NCI-H510A (cell line): ENCODE results near the gene RBM19.

Experiments used
- DNase-seq: peaks from one replicate; lab custom pipeline; 2025; lab: John Stamatoyannopoulos, UW

RBM19 gene

DNA sequence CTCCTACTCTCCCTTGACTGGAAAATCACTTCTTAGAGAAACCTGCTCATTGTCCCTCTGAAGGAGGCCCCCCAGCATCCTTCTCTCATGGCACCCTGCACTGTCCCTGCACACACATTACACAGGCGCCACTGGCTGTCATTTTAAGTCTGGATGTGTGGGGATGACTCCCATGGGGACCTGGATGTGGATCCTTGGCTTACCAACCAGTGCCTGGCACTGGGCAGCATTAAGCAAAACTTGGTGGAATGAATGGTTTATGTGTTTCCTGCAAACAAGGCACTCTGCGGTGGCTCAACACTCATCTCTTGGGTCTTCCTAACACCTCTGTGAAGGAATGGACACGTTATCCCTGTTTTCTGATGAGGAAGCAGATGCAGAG, 162.4 kb downstream of the RBM19 start:
- no peak for DNase-seq

DNA sequence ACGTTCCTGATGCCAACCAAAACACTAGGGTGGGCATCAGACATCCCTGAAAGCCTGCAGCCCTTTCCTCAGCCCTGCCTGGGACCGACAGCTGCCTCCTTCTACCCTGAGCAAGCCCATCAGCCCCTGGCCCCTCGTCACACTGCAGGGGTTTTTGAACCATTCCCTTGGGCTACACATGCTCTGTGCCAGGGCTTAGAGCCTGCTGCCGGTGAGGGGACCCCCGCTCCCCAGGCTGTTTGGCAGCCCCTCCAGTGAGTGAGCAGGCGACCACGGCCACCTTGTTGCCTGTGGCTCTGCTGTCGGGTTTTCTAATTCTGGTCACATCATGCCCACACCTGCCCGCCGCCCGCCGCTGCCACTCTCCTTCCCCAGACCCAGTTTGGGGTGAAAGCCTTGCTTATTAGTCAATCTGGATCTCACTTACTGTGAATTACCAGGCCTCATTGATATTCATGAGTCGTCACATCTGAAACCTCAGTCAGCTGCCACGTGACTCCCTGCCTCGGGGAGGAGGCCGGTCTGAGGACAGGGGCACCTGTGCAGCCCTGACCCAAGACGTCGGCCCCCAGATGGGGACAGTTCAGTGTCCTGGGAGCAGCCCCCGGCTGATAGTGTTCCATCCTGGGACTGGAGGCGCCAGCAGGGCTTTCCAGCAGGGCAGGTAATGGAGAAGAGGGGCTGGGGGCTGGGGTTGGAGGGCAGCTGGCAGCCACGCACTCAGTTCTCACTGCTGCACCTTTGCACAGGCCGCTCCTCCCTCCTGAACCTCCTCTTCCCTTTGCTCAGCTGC, 163.0 kb downstream of the RBM19 start:
- no peak for DNase-seq

DNA sequence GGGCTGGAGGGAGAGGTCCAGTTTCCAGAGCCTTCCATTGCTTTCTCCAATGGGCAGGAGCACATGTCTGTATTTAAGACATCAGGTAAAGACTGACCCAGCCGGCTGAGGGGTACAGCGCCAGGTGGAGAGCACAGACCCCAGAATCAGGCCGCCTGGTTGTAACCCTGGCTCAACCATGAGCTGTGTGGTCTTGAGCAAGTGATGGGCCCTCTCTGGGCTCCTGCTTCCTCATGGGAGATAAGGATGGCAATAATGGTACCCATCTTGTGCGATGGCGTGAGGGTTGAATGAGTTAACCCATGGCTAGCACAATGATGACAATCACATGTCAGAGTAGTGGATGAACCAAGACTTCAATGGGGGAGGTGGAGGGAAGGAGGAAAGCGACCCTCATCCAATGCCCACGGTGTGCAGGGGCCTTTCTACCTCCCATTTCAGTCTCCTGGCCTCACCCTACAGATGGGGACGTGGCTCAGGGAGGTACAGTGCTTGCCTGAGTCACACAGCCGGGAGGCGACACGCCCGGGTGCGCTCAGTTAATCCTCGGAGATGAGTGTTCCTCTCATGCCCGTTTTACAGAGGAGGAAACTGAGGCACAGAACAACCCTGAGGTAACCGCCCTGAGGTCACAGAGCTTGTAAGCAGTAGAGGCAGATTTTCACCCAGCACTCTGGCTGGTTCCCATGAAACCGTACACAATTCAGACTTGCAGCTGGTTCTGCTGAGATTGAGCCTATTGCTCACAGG, 163.9 kb downstream of the RBM19 start:
- no peak for DNase-seq

DNA sequence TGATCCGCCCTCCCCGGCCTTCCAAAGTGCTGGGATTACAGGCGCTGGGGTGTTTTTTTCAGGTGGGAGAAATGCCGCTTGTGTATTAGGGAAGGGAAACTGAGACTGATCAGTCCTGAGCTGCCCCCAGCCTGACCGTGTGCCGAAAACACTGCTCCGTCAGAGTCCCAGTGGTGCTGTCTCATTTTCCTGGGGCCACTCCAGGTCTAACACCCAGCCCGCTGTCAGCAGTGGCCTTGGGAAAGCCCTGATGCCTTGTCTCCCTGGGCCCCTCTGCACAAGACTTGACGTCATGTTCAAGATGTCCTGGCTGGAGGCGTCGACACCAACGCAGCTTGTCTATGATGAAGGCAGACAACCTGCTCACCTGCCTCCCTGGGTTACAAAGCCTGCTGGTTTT, 165.9 kb downstream of the RBM19 start:
- DNase-seq, result no peak

DNA sequence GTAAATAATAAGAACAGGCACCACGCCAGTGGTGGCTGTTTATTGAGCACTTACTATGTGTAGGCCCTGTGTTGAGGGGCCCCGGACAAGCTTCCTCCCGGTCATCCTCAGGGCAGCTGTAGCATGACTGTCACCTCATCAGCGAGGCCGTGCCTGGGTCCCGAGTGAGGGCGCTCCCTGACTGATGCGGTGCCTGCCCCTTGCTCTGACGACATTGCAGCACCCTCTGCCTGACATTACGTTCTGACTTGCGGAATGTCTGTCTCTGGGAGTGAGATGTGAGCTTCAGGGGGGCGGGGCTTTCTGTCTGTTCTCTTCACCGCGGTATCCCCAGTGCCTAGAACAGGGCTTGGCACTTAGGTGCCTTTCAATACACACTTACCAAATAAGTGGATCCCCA, 167.6 kb downstream of the RBM19 start:
- no peak for DNase-seq

DNA sequence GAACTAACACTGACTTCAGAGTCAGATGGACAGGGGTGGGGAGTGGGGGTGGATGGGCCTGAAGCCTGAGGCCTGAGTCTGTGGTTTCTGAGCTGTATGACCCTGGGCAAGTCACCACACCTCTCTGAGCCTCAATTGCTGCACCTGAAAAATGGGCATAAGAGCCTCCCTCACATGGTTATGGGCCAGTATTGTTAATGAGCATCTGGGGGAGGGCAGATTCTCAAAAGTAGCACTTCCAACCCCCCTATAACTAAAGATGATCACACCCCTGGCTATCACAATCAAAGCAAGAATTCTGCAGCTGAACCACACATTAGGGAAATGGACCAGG, 168.6 kb downstream of the RBM19 start:
- no peak for DNase-seq

DNA sequence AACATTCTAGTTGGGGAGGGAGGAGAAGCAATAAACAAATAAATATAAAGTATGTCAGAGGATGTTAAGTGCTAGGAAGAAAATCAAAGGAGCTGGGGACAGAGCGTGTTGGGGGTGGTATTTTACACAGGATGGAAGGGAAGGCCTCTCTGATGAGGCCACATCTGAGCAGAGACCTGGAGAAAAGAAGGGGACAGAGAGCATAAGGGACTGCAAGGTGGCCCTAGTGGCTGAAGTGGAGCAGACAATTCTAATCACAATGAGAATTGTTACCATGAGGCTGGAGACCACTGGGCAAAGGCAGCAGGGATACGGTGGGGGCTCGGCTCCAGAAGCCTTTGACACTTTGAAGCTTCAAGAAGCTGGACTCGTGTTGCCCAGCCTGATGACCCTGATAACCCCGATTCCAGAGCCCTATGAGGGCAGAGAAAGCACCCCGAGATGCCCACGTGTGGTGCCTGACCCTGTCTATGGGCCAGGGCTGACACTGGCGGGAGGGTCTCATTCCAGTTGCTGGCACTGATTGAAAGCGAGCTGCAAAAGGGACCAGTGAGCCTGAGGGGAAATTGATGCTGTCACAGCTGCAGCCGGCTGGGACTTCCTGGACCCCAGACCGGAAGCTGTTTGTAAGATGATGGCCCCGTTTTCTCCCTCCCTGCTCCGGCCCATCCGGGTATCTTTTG, 169.1 kb downstream of the RBM19 start:
- no peak for DNase-seq

DNA sequence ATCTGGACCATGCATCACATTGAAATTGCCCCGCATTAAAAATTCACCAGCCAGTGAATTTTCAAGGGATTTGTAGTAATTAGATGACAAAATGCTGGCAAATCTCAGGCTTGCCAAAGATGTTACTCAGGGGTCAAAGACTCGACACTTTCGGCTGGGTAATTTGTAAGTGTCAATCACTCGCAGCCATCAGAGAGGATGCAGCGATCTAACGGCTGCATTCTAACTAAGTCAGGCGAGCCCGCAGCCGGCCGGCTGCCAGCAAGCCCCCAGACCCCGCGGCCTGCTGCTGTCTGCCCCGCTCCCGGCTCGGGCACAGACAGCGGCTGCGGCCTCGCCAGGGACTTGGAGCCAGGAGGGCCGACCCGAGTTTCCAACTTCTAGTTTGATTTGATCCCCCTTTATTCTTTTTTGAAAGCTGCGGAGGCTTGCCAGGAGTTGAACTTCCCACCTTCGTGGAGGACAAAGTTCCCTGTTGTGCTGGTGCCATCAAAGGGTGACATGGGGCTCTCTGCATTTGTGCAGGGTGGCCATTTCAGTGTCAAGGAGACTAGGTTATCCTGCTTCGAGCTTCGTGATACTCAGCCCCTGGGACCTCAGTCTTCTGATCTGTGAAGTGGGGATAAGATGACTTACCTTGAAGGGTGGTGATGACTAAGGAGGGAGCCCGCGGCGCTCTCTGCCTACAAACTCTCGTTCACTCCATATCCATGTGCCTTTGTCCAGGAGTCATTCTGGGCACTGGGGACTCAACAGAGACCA, 169.9 kb downstream of the RBM19 start:
- DNase-seq, result no peak

DNA sequence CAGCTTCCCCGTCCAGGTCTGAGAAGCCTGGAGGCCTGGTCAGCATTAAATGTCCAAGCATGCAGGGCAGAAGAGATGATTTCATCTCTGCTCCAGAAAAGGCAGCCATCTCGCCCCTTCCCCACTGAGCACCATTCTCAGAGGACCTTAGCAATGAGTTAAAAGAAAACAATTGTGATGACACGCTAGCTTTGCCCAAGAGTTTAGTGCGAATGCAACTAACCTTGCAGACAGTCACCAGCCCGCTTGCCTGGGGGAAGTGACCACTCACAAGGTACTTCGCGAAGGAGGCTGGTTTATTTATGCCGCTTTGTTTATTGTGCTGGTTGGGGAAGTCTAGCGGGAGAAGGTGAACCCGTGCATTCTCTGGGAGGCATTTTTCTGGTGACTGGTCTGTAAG, 170.7 kb downstream of the RBM19 start:
- DNase-seq, result no peak

DNA sequence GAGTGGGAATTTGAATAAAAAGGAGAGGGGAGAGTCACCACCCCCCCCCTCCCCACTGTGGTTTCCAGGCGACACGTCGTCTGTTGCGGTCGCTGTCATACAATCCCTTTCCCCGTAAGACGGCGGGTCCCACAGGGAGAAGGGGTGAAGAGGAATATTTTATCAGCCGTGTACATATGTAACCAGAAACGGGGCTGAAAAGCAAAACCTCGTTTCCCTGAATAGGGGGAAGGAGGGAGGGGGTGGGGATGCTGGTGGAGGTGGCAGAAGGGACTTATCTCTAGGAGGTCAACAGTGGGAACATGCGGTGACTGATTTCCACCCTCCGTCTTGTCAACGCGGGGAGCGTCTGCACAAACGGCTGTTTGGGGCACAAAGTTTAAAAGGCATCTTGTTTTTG, 171.4 kb downstream of the RBM19 start:
- DNase-seq, result no peak

DNA sequence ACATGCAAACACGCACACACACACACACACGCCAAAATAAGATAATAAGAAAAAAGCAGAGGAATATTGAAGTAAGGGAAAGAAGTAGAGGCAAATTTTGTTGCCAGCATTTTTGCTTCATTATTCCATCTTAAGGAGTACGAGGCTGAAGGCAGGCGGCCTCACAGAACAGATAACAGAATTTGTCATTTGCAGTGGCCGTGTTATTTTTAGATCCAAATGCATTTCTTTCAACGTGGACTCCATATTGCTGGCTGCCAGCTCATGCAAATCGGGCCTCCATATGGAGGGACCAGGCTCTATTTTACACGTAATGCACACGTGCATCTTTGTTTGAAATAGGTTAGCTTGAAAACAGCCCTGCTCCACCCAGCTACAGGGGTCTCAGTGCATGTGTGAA, 172.9 kb downstream of the RBM19 start:
- no peak for DNase-seq

DNA sequence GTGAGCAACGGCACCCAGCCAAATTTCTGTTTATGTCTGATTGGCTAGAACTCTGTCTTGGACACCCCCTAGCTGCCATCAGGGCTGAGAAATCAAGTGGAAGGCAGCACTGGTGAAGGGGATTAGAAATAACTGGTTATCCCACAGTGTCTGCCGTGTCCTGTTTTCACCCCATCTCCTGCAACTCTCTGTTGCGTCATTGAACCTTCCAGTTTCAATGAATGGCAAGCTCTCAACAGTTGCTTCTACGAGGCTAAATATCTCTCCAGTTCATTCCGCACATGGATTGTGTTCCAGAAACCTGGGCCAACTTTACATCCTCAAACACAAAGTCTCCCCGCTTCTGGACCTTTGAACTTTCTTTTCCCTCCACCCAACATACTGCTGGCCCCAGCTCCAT, 173.7 kb downstream of the RBM19 start:
- DNase-seq, result no peak

DNA sequence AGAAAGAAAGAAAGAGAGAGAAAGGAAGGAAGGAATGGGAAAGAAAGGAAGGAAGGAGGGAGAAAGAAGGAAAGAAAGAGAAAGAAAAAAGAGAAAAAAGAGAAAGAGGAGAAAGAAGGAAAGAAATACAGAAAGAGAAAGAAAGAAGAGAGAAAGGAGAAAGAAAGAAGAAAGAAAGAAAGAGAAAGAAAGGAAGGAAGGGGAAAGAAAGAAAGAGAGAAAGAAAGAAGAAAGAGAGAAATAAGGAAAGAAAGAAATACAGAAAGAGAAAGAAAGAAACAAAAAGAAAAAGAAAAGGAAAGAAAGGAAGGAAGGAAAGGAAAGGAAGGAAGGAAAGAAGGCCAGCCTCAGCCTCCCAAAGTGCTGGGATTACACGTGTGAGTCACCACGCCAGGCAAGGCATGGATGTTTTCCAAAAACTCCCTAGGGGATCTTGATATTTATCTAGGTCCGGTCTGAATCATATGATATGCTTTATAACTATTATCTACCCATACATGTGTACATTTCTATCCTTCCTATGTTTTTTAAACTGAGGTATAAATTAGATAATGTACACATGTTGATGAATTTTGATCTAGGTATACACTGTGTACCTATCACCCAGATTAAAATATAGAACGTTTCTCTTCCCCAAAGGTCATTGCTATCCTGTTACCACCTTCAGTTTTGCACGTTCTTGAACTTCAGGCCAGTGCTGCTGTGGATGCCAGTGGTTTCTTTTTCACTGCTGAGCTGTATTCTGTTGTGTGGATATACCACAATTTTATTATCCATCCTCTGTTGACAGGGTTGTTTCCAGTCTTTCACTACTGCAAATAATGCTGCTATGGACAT, 177.9 kb downstream of the RBM19 start:
- no peak for DNase-seq

DNA sequence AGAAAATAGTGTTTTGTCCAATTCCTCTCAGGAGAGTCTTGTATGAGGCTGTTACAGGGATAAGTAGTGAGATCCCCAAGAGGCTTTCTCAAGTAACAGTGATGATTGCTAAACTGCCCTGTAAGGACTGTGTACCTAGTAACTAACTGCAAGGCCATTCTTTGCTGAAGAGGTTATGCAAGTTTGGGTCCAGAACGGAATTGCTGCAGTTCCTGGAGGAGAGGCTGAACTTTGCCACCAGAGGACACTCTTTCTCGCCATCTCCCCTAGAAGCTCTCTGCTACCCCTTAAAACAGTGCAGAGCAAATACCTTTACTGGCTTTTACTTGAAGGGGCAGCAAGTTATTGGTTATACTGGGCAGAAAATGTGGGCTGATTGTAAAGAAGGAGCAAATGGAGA, 180.0 kb downstream of the RBM19 start:
- DNase-seq, result no peak

DNA sequence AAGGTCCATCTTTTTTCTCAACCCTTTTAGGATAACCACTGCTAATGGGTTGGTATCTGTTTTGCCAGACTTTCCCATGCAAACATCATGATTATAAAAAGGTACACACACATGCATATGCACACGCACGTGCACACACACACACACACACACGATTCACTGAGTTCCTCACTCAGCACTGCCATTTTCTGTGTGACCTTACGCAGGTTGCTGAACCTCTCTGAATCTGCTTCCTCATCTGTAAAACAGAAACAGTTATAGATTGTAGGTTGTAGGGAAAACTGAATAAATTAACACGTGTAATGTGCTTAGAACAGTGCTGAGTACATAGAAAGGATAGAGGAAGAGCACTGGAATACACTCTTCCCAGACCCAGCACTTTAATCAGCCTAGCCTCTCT, 182.3 kb downstream of the RBM19 start:
- DNase-seq, result no peak

DNA sequence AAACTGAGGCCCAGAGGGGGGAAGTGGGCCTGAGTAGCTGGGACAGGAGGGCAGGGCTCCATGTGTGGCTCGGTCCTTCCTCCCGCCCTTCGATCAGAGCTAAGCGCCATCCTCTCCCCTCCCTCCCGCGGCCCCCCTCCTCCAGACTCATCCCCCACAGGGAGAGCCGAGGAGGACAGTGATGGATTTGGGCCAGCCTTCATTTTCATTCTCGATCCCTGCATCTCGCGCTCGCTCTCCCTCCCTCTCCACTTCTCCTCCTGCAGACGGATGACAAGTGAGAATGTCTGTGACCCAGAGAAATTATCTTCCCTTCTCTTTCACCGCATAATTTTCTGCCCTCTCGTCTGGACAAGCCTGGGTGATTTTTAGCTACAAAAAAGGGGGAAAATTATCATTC, 183.3 kb downstream of the RBM19 start:
- DNase-seq, result no peak

DNA sequence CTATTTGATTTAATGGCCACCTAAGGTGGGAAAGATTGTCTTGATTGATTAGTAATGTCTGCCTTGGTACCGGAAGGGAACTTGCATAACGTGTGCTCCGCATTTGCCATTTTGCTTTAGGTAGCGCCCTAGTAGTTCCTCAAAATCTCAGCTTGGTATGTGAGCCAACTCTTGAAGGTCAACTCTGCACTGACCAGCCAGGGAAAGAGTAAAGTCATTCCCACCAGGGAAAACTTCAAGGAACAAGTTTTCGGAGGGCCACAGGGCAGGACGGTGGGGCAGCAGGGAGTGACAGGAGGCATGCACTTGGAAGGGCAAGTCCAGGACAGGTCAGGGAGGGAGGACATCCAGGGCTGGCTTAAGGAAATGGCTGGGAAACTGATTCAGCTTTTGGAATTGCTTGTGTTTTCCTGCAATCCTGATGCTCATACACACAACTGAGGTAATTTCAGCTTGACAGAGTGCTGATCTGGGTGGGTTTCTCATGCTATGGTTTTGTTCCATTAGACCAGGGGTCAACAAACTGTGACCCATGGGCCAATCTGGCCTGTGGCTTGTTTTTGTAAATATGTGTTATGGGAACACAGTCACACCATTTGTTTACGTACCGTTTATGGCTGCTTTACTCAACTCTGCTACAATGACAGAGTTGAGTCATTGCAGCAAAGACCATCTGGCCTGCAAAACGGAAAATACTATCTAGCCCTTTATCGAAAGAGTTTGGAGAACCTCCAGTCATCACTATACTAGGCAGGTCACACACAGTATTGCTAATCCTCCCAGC, 184.5 kb downstream of the RBM19 start:
- DNase-seq, result no peak

DNA sequence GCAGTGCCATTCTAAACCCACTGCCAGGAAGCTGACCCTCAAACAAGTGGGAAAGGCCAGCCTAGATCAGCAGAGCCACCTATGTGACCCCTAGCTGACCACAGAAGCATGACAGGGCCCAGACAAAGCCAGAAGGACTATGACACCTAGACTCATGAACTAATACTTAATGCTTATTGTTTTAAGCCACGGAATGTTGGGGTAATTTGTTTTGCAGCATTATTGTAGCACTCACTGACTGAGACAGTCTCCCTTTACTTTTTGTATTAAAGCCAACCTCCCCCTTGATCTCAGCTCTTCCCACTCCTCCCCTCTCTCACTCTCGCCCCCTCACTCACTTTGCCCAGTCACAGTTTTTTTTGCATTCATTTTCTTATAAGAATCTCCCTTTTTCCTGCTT, 186.4 kb downstream of the RBM19 start:
- no peak for DNase-seq

DNA sequence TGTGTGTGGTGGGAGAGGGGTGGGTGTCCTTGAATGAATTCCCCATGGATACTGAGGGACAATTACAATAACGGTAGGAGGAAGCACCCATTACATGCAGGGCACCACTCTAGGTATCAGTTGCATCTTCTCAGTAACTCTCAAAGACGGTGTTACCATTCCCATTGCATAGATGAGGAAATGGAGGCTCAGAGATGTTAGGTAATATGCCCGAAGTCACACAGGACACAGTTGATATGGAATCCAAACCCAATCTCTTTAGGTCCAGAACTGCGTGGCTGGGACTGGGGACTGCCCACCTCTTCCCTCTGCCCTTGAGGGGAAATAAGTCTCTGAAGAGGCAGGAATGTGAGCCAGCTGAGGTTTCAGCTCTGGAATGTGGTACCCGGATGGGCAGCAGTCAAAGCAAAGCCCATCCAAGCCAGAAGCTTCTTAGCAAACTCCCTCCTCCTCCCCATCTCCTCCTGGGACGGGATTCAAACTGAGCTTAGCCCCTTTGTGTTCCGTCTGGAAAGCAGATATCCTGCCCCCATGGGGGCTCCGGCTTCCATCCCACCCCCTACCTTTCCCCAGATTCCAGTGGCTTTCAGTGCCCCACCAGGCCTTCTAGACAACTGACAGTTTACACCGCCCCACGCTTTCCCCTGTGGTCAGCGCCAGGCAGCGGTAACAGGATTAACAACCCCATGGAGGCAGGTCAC, 187.5 kb downstream of the RBM19 start:
- DNase-seq, result no peak

DNA sequence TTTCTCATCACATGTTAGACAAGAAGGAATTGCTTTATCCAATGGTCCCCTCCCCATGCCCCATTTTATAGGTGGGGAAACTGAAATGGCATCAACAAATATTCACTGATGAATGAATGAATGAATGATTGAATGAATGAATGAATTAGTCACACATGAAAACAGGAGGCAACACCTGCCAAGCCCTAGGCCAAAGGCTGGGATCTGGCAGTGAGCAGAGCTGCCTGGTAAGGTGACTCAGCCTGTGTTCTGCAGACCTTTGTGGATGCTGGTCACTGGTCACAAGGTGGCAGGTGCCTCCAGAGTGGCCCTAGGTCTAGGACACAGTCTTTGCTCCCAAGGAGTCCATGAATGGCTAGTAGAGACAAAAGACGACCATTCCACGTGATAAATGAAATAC, 188.4 kb downstream of the RBM19 start:
- no peak for DNase-seq
